Osteoblast (primary cell): ENCODE data around the gene MRPS22. TPM values are rescaled to one million over a fixed set of nuclear protein-coding genes. Genes with fewer than 3 reads are reported as not detected.

ENCODE experiments used
- DNase-seq: peaks from one replicate; pipeline ENCODE4 v3.0.0; 2011; ENCODE audit warnings: low spot score, mixed read lengths; ENCODE audit not compliant: insufficient read length; ENCODE audit errors: missing footprints
- H2AFZ ChIP-seq: 2 replicates; pipeline ENCODE4 v1.6.0; 2011; ENCODE audit warnings: mild to moderate bottlenecking, low read length
- H3K27ac ChIP-seq: 2 replicates; pipeline ENCODE4 v1.5.1; 2011; ENCODE audit warnings: mild to moderate bottlenecking, low read depth, low read length, moderate library complexity
- H3K27me3 ChIP-seq: 2 replicates; pipeline ENCODE4 v1.6.0; 2012; ENCODE audit warnings: mild to moderate bottlenecking, control low read depth, inconsistent platforms, low read length, moderate library complexity; ENCODE audit not compliant: insufficient read depth
- H3K36me3 ChIP-seq: 2 replicates; pipeline ENCODE4 v1.5.1; 2011; ENCODE audit warnings: mild to moderate bottlenecking, low read length, control low read depth, moderate library complexity; ENCODE audit not compliant: insufficient read depth
- H3K4me1 ChIP-seq: 2 replicates; pipeline ENCODE4 v1.5.1; 2011; ENCODE audit warnings: mild to moderate bottlenecking, low read length, control low read depth, moderate library complexity; ENCODE audit not compliant: insufficient read depth
- H3K4me2 ChIP-seq: 2 replicates; pipeline ENCODE4 v1.6.0; 2011; ENCODE audit warnings: mild to moderate bottlenecking, low read length; ENCODE audit not compliant: insufficient read depth
- H3K4me3 ChIP-seq: fragments of 200-600 bp; sonication (generic); 3 replicates; pipeline ENCODE4 v1.5.1; 2012; ENCODE audit warnings: mild to moderate bottlenecking, low read length, inconsistent platforms; ENCODE audit not compliant: insufficient read depth
- H3K79me2 ChIP-seq: 2 replicates; pipeline ENCODE4 v1.6.0; 2012; ENCODE audit warnings: mild to moderate bottlenecking, low read length, control low read depth, inconsistent platforms; ENCODE audit not compliant: insufficient read depth
- H3K9me3 ChIP-seq: 2 replicates; pipeline ENCODE4 v1.5.1; 2011; ENCODE audit warnings: low read depth, low read length, control low read depth
- H4K20me1 ChIP-seq: 2 replicates; pipeline ENCODE4 v1.6.0; 2012; ENCODE audit warnings: mild to moderate bottlenecking, low read length, control low read depth; ENCODE audit not compliant: insufficient read depth
- total RNA-seq: library from RNA; depleted of rRNA; stranded (reverse); fragments of >200 nt; gene quantifications from 2 replicates; pipeline ENCODE4 v1.2.3, GENCODE V29; 2012
- TF ChIP-seq, protein P1 (sequence below): IDR thresholded peaks from 2 replicates; pipeline ENCODE4 v1.5.1; 2011; ENCODE audit warnings: mild to moderate bottlenecking, low read depth, low read length, moderate library complexity; ENCODE audit errors: extremely low read depth

MRPS22 gene
- total RNA-seq, 1 donor: 65.1 TPM

DNA sequence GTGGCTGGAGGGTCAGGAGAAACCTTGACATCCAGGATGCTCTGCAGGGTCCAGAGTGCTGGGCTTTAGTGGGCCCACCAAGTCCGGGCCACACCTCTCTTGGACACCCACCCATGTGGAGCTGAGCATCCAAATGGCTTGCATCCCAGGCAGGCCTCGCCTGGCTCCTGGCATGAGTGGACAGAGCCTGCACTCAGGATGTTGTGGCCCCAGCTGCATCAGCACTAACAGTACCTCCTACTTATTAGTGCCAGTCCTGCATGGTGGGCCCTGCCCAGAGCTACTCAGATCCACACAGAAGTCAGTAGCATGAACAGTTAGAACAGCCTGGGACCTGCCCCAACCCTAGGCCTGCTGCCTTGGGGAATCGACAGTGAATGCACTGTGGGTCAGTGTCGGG lies 42.2 kb upstream of the MRPS22 start:
- no peaks in the 10 kb centered on the region for H4K20me1 ChIP-seq
- H3K4me1 ChIP-seq: peaks cover 52% of the 10 kb centered on the region
- no peak overlapping the region for H3K4me3 ChIP-seq
- TF ChIP-seq, protein P1, sequence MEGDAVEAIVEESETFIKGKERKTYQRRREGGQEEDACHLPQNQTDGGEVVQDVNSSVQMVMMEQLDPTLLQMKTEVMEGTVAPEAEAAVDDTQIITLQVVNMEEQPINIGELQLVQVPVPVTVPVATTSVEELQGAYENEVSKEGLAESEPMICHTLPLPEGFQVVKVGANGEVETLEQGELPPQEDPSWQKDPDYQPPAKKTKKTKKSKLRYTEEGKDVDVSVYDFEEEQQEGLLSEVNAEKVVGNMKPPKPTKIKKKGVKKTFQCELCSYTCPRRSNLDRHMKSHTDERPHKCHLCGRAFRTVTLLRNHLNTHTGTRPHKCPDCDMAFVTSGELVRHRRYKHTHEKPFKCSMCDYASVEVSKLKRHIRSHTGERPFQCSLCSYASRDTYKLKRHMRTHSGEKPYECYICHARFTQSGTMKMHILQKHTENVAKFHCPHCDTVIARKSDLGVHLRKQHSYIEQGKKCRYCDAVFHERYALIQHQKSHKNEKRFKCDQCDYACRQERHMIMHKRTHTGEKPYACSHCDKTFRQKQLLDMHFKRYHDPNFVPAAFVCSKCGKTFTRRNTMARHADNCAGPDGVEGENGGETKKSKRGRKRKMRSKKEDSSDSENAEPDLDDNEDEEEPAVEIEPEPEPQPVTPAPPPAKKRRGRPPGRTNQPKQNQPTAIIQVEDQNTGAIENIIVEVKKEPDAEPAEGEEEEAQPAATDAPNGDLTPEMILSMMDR: no peak
- DNase-seq: peak; percentile 78
- H3K27me3 ChIP-seq: no peaks in the 10 kb centered on the region
- no peaks in the 10 kb centered on the region for H3K9me3 ChIP-seq
- H3K36me3 ChIP-seq: no peaks in the 10 kb centered on the region
- H3K79me2 ChIP-seq: no peaks in the 10 kb centered on the region
- H3K4me2 ChIP-seq: peak overlapping the region; percentile 36
- H2AFZ ChIP-seq: peak overlapping the region; percentile 44
- peak overlapping the region; percentile 99 for H3K27ac ChIP-seq

GRCh38 chr3:139302084-139302800 lies 41.6 kb upstream of the MRPS22 start:
- TF ChIP-seq, protein P1: no peak
- Histone ChIP-seq H3K27ac (peak overlapping the region; percentile 99), H3K4me3 (peak overlapping the region; percentile 38), H3K9me3 (no peaks in the 10 kb centered on the region), H3K4me1 (peaks cover 52% of the 10 kb centered on the region), H3K4me2 (peak overlapping the region; percentile 73), H3K79me2 (no peaks in the 10 kb centered on the region), H3K27me3 (no peaks in the 10 kb centered on the region), H4K20me1 (no peaks in the 10 kb centered on the region), H3K36me3 (no peaks in the 10 kb centered on the region), H2AFZ (peak overlapping the region; percentile 52)
- peak; percentile 96 for DNase-seq

DNA sequence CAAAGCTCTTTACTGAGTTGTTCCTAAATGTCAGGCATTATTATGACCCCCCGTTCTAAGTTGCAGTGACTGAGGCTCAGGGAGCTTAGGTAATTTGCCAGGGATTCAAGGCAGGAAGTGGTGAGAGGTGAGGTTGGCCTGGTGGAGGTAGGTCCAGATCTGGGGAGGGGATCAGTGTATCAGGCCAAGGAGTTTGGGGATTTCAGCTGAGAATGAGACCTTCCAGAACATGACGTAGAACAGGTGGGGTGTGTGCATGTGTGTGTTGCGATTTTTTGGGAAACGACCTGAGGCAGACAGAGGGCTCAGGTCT lies 41.1 kb upstream of the MRPS22 start:
- H3K4me3 ChIP-seq: peak overlapping the region; percentile 38
- peak overlapping the region; percentile 99 for H3K27ac ChIP-seq
- no peaks in the 10 kb centered on the region for H3K36me3 ChIP-seq
- no peaks in the 10 kb centered on the region for H4K20me1 ChIP-seq
- H3K79me2 ChIP-seq: no peaks in the 10 kb centered on the region
- H3K27me3 ChIP-seq: no peaks in the 10 kb centered on the region
- no peak for DNase-seq
- no peaks in the 10 kb centered on the region for H3K9me3 ChIP-seq
- H3K4me1 ChIP-seq: peaks cover 52% of the 10 kb centered on the region
- H3K4me2 ChIP-seq: peak overlapping the region; percentile 73
- H2AFZ ChIP-seq: peak overlapping the region; percentile 52
- TF ChIP-seq, protein P1: no peak

DNA sequence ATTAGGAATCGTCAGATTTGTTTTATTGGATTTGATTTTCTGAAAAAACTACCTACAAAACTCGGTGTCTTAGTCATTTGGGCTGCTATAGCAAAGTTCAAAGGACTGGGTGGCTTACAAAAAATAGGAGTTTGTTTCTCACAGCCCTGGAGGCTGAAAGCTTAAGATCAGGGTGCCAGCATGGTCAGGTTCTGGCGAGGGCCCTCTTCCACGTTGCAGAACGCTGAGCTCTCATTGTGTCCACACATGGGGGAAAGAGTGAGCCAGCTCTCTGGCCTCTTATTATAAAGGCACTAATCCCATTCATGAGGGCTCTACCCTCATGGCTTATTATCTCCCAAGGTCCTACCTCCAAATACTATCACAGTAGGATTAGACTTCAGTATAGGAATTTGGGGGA lies 40.6 kb upstream of the MRPS22 start:
- H3K9me3 ChIP-seq: no peaks in the 10 kb centered on the region
- H3K27ac ChIP-seq: peak overlapping the region; percentile 99
- H3K36me3 ChIP-seq: no peaks in the 10 kb centered on the region
- no peaks in the 10 kb centered on the region for H3K79me2 ChIP-seq
- DNase-seq: no peak
- no peak overlapping the region for H3K4me3 ChIP-seq
- no peaks in the 10 kb centered on the region for H4K20me1 ChIP-seq
- H3K27me3 ChIP-seq: no peaks in the 10 kb centered on the region
- TF ChIP-seq, protein P1: no peak
- H3K4me1 ChIP-seq: peaks cover 57% of the 10 kb centered on the region
- peak overlapping the region; percentile 73 for H3K4me2 ChIP-seq
- H2AFZ ChIP-seq: peak overlapping the region; percentile 11
